Heart left ventricle (tissue), 13 donors: ENCODE results near the gene GNA14.
A peak's percentile ranks its signal among the peaks of the same experiment; 100 is the strongest.

Experiments used
- CTCF ChIP-seq, 12 donors: fragments of 200-600 bp; sonication (generic) in 4 of 12; IDR thresholded peaks; one replicate each; pipeline versions ENCODE4 v1.5.0 to v1.8.0; 2018 to 2022; ENCODE audit warnings: antibody characterized with exemption in 12 of 12, mild to moderate bottlenecking in 5 of 12
- POLR2A ChIP-seq, 2 donors: fragments of 450-650 bp; IDR thresholded peaks; one replicate each; pipeline ENCODE4 v1.6.1; 2017; ENCODE audit warnings: antibody characterized with exemption in 2 of 2, mild to moderate bottlenecking in 2 of 2, moderate library complexity in 2 of 2
- donor health status: ischemic (EF 13 %, LVEDD 7.1; RV severe dilation, severe dysfunction).
- donor health status: DM: no; HTN: yes; CAD: no.
- donor health status: DM: no; HTN: no; CAD: no.
- donor health status: ischemic (EF 25% LVEDD 6.9; RV normal size, moderate dysfunction).
- donor health status: ischemic (EF 25% LVEDD 5.7; RV mildly dilated, moderate dysfunction).
- donor health status: ischemic (EF 35%, LVEDD 5.7; RV mildly dilated, moderate dysfunction).
- donor health status: nonischemic (EF 11% LVEDD 7.7; RV severe dilation, severe dysfunction).
- donor health status: DM: yes; HTN: yes; CAD: no.
- donor health status: PGD.
- donor health status: ischemic (EF 29% LVEDD 5.4; RV normal size, mild dysfunction).
- donor health status: nonischemic (EF 23%, LVEDD 6.1; RV moderate dilation, normal function).

- TF ChIP-seq CTCF (IDR thresholded peaks at IDR 0.05) (peak in 11 of 12 donors; percentile 6 to 58 (median 31)), POLR2A (IDR thresholded peaks at IDR 0.05) (no peak)
These were observed 1.1 kb upstream of the GNA14 start for GRCh38 chr9:77649109-77649812.
